ENCODE measurements around the gene DAGLA.

DNA sequence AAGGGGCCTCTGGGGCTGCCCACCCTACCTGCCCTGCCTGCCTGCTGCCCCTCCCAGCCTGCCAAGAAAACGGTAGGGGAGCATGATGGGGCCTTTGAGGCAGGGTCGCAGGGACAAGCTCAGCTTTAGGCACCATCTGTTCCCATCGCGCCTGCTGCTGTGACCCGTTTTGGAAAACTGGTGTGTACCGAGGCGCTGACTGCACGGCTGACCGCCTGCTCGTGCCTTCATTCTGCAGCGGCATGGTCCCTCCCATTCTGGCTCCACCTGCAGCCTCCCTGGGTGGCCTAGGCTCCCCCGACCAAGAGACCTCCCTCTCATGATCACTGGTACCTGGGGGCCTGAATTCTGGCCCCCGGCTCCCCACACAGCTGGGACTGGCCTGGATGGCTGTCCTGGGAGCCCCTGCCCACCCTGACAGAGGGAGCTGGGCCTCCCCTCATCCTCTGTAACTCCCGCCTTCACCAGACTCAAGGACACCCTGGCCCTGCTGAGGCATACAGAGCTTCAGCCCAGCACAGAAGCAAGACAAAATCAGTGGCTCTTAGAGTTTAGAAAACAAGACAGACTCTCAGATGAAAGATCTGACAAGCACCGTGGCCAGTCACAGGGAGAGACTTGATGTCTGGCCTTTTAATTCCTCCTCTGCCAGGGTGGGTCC is 65.7 kb downstream of the DAGLA start:
- no peak for TF ChIP-seq POLR2A (IDR thresholded peaks at IDR 0.05)
- TF ChIP-seq, protein P1, sequence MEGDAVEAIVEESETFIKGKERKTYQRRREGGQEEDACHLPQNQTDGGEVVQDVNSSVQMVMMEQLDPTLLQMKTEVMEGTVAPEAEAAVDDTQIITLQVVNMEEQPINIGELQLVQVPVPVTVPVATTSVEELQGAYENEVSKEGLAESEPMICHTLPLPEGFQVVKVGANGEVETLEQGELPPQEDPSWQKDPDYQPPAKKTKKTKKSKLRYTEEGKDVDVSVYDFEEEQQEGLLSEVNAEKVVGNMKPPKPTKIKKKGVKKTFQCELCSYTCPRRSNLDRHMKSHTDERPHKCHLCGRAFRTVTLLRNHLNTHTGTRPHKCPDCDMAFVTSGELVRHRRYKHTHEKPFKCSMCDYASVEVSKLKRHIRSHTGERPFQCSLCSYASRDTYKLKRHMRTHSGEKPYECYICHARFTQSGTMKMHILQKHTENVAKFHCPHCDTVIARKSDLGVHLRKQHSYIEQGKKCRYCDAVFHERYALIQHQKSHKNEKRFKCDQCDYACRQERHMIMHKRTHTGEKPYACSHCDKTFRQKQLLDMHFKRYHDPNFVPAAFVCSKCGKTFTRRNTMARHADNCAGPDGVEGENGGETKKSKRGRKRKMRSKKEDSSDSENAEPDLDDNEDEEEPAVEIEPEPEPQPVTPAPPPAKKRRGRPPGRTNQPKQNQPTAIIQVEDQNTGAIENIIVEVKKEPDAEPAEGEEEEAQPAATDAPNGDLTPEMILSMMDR (IDR thresholded peaks at IDR 0.05): no peak
